ENCODE data around the gene AK8.
A peak's percentile ranks its signal among the peaks of the same experiment; 100 is the strongest.

AK8 gene

DNA sequence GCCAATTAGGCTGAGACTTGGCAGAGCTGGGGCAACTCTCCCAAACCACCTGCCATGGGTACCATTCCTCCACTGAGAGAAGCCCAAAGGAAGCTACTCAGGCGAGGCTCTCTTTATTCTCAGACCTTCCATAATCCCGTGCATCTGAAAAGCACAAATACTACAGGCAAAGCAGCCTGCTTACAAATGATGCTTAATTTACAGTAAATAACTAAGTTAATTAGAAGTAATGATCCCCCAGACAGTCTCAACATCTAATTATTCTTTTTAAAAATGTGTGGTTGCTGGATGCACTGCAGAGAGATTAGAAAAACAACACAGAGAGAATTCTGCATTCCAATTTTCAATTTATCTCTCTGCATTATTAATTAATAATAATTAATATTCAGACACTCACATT, 53.1 kb downstream of the AK8 start:
- DNase-seq = no peak

DNA sequence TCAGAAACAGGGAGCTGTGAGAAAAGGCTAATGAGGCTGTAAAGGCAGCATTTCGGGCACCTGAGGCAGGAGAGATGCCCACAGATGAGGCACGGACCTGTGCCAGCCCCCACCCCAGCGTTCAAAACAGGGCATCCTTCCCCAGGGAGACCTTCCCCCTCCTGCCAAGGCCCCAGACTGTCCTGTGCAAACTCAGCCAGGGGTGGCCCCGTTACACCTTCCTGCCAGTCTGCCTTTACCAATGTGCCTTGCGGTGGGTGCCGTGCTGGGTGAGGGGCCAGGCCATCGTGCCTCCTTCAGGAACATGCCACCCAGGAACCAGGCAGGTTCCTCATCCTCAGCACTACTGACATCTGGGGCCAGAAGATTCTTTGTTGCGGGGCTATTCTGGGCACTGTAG, 53.9 kb downstream of the AK8 start:
- no peak for DNase-seq

DNA sequence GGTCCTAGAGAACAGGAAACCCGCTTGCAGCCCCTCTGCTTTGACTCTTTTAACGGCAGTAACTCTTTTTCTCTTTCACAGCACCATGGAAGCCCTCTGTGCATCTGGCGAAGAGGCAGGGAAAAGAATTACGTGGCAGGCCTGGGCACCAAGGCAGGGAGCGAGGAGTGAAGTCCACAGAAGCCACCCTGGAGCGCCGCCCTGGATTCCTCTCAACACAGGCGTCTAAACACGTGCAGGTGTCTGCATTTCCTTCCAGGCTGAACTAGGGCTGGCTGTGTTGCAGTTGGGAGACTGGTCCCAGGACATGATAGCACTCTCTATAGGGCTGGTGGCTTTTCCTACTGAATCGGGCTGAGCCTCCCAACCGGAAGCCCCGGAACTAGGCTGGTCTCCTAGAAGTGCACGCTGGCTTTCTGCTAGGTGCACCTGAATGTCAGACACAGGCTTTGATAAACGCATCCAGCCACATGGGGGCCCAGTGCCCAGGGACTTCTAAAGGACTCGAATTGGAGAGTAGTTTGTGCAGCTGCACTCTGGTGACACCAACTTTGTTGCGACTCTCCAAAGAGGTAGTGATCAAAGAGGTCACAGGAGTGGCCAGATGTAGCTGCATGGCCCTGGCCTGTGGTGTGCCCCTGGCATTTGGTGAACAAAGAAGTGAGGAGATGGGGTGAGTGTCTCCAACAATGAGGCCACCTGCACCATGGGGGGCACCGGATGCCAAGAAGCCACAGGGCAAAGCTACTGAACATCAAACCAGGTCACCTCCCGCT, 54.5 kb downstream of the AK8 start:
- no peak for DNase-seq

DNA sequence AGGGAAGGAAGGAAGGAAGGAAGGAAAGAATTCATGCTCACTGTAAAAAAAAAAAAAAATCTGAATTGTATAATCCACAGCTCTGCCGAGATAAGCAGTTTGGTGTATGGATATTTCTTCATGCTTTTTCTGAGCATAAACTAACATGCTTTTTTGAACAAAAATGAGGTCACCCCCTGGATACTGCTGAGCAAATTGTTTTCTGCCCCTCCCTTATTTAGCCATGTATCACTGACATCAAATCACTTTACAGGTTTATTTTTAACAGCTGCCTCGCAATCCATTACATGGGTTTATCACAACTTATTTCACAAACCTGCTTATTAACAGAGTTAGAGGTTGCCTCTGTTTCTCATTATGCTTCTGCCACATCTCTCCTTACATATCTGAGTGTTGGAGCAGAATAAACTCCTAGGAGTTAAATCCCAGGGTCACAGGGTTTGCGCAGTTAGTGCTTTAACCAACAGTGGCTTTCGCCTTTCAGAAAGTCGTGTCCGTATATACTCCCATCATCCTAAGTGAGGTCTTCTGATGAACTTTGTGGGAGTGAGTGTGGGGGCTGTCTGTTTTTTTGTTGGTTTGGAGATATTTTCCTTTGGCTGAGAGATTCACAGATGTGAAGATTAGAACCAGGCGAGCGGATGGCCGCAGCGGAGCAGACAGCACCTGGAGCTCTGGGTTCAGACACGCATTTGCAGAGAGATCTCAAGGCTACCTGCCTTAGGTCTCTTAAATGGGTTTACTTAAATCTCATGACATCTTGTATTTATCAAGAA, 57.7 kb downstream of the AK8 start:
- DNase-seq = no peak

DNA sequence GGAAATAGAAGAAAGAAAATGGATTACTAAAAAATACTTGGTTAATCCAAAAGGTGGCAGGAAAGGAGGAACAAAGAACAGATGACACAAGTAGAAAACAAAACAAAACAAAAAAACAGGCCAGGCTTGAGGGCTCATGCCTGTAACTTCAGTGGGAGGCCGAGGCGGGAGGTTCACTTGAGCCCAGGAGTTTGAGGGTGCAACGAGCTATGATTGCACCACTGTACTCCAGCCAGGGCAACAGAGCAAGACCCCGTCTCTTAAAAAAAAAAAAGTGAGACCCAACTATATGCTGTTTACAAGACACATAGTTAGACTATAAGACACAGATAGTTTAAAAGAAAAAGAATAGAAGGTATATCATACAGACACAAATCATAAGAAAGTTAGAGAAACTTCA, 59.5 kb downstream of the AK8 start:
- no peak for DNase-seq

DNA sequence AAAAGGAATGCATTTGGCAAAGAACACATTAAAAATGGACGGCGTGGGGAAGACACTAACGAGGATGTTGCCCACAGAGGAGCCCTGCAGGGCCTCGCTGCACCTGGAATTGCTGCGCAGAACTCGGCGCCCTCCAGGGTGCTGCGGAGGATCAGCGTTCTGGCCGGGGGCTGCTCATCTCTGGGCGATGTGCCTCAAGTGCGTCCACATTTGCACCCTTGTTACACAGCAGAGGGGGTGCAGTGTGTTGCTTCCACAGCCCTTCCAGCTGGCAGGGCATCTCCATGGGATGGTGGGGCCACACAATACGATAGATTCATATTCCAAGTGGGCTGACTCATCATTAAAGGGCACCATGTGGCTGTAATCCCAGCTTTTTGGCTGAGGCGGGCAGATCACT, 63.1 kb downstream of the AK8 start:
- DNase-seq = no peak

DNA sequence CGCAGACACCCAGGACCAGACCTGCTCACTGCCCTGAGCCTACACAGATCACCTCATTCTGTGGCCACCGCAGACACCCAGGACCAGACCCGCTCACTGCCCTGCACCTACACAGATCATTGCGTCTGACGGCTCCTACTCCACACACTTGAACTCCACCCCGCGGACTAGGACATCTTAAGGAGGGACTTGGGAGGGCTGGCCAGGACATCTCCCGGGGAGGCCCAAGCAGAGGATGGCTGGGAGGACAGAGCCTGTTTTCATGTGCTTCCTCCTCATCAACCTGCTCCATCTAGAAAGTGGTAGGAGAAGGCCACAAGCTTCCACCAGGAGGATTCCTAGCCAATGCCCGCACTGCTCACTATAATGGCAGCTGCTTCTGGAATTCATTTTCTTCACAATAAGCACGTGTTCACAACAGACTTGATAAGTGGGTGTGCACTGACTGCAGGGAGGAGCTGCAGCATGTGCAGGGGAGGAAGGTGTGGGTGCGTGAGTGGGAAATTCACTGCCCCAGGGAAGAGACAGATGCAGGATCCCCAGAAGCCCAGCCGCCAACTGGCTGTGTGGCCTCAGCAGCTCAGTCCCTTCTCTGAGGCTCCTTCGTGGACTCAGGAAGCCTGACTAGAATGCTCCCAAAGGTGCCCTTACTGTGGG, 64.8 kb downstream of the AK8 start:
- no peak for DNase-seq

DNA sequence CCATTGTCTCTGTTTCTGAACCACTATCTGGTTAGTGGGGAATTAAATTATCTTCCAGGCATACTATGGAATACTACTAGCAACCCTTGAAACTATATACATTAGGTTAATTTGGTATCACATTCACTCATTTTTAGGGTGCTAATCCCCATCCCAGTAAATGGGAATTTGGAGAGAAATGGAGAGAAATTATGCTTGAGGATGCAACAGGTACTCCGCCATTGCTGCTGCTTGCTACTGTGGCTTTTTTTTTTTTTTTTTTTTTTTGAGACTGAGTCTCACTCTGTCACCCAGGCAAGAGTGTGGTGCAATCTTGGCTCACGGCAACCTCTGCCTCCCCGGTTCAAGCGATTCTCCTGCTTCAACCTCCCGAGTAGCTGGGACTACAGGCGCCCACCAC, 66.1 kb downstream of the AK8 start:
- no peak for DNase-seq

DNA sequence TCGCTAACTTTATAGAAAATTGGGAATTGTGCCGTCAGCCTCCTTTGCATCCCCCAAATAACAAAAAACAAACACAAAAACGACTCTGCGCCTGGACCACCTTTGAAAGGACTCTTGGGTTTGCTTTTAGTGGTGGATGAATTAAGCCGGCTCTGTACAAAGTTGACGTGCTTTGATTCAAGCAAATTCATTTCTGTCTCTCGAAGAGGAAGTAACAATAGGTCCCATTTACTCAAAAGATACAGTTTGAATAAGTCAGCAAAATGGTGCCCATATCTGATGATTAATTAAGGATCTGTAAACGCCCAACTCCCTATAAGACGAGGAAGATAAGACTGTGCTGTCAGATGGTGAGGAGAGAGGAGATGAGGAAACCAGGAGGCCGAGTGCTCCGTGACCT, 67.8 kb downstream of the AK8 start:
- DNase-seq = peak; percentile 10

DNA sequence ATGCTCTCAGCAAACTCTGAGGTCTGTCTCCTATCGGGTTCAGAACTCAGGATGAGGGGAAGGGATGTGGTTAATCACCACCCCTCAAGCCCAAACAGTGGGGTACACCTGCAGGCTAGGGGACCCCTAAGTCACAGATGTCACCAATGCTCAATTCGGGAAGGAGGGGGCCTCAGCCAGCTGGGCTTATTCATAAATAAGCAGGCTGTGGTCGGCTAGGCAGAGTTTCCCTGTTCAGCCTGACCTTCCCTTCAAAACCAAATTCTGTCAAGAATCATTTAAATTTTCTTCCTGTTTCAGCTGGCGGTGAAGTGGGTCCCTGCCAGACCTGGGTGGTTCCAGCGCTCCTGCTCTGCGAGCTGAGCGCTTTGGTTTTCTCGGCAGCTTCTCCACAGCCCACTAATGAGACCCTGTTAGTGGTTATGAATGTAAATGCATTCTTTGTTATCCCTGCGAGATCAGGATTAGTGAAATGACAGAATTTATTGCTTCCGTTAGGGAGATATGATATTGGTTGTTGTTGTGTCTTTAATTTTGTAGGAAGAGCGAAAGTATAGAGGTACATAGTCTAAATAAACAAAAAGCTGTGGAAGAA, 68.3 kb downstream of the AK8 start:
- no peak for DNase-seq

DNA sequence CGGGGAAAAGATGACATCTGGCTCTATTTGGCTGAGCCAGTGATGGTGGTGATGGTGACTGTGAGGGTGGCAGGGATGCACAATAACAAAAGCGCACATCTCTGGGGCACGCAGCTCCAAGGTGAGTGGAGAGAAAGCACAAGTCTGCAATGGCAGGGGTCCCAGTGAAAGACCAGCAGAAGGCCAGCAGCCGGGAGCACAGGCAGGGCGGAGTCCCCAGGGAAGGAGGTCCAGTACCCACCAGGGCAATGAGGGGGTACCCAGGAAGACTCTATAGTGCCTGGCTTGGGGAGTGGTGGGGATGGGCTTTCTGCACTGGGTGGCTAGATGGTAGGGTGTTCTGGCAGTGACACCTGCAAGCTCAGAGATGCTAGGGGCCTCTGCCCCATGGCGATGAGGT, 69.4 kb downstream of the AK8 start:
- DNase-seq = no peak

DNA sequence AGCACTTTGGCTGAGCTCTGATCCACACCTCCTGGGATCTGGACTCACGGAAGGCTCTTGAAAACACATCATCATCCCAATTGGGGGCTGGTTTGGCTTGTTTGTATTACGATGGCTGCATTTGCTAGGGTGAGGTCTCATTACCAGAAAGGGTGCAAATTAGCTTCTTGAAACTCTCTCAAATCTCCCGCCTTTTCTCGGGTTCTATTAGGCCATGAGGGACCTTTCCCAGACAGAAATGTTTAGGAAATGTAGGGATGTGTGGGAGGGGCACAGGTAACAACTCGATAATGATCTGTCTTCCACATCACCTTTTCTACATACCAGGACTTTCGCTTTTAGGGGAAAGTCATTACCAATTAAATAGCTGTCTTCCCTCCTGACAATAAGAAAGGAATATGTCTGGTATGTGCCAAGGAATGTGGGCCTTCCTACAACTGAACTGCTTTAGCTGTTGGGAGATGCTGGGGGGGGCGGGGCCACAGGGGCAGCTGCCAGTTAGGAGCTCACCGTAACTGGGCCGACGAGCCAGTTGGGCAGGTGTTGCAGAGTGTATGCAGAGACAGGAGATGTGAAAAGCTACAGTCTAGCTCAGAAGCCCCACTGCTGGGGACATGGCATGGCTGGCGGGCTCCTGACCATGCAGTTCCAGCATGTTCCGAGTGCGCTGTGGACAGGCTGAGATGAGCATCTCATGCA, 71.2 kb downstream of the AK8 start:
- no peak for DNase-seq

DNA sequence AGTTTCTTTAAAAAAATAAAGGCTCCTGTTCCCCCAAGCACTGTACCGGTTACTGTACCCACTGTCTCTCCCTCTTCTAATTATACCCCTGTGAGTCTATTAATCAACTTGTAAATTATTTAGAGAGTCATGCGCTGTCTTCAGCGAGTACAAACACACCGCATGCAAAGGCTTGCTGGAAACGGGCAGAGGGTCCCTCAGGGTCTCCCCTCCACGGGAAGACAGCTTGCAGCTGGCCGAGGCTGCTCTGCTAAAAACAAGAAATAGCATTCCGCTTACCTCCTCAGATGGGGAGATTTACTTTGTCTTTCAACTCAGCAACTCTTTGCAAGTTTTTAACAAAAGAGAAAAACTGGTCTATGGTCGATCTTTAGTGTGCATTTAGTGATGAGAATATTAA, 71.8 kb downstream of the AK8 start:
- DNase-seq = no peak

DNA sequence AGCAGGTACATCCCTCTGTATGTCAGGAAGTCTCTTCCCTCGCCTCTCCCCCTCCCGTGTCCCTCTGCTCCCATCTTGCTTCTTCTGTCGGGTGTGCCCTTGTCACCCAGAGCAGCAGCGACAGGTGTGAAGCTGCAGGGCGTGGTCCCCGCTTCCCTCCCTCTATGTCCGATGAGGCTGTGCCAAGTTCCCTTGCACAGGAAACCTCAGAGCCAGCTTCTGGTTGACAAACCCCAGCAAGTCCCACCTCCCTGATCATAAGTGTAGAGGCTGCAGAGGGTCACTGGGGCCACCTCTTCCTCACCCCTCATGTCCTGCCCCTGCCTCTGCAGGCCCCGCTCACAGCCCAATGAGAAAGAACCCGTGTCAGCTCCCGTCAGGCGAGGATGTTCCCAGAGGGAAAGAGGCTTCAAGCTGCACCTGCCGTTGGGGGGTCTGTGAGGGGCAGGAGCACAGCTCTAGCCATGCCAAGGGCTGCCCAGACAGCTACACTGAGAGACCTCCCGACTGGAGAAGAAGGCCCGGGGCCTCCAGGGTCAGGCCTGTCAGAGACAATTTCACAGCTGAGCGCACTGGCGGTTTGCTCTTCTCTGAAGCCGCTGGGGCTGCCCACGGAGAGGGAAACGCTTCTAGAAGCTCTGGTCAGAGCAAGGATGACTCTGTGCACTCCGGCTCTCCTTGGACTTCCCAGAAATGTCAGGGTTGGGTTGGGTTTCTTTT, 73.3 kb downstream of the AK8 start:
- no peak for DNase-seq

DNA sequence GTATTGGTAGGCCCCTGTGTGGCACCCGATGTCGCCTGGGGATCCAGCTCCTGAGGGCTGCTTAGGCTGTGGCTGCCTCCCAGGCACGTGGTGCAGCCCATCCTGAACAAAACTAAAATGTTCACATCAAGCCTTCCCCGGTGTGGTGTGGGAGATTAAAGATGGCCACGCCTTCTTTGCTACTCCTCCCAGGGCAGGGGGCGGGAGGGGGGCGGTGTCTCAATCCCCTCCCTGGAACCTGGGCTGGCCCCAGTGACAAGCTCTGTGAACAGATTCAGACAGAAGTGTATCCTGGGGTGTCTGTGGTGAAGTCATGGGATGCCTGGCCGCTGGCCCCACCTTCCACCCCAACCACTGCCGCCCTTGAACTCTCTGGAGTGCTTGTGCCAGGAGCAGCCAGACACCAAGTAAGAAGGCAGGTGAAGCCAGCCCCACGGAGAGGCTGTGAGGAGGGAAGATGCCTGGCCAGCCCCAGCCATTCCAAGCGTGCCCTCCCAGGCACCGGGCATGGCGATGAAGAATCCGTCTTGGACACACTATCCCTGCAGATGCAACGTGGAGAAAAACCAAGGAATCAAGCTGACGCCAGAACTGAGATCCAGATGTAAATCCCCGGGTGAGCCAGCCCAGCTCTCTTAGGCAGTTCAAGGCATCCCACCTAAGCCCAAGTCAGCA, 75.8 kb downstream of the AK8 start:
- DNase-seq = peak; percentile 92

DNA sequence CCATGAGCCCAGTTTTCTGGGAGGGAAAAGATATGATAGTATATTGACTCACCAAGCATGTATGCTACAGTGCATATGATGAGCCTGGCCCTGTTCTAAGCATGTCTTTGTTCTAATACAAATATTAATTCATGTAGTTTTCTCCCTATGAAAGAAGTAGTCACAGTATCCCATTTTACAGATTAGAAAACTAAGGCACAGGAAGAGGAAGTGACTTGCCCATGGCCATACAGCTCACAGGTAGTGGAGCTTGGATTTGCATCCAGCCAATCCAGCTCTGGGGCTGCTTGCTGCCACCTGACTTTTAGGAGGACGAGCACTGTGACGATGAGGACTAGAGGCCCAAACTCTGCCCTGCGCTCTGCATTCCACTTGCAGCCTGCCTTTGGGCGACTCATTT, 76.4 kb downstream of the AK8 start:
- DNase-seq = no peak

DNA sequence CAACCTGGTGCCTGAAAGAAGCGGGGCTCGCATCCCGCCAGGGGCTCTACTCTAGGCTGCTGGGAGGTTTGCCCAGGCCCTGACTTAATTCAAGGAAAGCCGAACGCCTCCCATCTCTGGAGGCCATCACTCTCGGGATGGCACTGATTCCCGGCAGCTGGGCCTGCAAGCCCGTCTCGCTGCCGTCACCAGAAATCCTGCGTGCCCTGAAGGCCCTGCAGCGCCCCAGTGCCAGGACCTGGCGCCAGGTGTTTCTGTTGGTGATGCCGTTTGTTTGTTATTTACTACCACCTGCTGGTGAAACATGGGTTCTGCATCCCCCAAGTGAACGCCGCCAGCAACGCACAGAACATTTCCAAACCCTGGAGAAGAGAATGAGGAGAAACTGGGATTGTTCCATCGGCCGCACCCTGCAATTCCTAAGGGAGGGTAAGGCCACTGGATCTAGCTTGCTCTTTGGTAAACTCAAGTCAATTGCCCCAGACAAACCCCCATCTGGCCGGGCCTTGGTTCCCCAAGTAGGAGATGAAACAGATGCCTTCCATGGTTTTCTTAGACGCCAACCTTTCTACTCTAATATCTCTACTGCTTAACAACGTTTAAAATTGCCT, 77.9 kb downstream of the AK8 start:
- peak; percentile 94 for DNase-seq

DNA sequence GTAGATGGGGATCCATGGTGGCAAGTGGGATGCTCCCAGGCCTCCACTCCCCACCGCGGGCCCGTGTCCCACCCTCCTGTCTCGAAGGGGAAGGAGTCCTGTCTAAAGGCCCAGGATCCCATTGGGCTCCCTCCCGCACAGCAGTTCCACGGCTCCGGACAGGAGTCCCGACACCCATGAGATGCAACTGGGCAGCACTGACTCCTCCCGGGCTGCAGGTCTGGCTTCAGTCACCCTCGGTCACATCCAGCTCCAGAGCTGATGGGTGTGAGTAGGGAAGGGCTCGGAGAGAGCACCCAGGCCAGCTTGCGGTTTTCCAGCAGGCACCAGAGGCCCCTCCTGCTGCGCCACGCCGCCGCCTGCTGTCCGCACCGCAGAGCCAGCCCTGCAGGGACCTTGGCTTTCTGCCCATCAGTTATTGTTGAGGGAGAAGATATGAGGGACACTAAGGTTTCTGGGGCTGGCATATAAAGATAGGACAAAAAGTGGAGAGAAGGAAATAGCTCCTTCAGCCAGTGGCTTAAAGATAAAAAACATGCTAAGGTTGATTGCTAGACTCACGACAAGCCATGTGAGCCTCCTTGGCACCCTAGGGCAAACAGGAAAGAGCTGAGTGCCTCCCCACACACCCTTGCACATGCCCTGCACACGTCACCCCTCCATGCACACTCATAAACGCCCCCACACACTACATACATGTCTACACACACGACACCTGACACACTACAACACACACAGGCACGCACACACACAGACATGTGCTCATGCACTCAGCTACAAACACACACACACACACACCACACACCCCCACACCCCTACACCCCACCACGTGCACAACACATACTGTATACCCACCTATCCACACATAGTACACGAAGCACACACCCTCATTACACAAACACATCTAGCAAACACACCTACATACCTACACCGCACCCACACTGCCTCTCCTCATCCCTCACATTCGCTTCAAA, 79.0 kb downstream of the AK8 start:
- peak; percentile 100 for DNase-seq

DNA sequence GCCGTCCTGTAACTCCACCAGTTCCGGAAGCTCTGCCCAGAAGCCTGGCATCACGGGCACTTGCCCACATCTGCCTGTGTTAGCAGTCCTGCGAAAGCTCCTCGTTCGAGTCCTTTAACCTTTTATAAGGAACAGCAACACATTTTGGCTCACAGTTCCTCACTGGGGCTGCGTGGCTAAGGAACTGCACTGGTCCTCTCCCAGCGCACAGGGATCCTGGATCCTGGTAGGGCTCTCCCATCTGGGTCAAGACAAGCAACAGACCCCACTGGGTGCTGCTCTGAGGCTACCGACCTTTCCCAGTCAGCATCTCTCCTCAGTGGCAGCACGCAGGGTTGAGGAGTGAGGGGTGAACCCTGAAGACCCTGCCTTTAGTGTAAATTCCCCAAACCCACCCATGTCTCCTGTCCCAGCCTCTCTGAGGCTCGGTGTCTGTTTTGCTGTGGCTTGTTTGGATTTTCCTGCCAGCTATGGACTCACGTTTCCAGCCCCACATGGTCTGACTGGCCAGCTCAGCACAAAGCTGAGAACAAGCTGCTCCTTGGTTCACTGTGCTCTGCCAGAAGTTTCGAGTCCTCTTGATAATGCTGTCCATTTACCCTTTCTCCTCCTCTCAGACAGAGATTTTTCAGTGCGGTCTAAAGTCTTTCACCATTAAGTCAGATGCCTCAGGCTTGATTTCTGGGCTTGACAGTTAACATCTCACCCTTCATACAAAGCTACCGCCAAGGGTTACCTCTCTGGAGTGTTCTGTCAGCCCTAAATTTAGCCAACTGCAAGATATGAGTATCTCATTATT, 80.0 kb downstream of the AK8 start:
- peak; percentile 46 for DNase-seq
